HepG2 (cell line): ENCODE results near the gene RNU5B-1. TPM values are rescaled to one million over a fixed set of nuclear protein-coding genes. Genes with fewer than 3 reads are reported as not detected.
A peak's percentile ranks its signal among the peaks of the same experiment; 100 is the strongest.

Experiments
- FIP1L1 ChIP-seq: fragments of 200-400 bp; formaldehyde crosslinking; IDR thresholded peaks from 2 replicates; pipeline ENCODE4 v1.6.1; 2018; ENCODE audit warnings: low read depth, mild to moderate bottlenecking, low read length, moderate library complexity, borderline replicate concordance; ENCODE audit not compliant: insufficient read depth
- FOXA3 ChIP-seq: IDR thresholded peaks from 2 replicates; pipeline ENCODE4 v1.6.1; 2016; ENCODE audit warnings: missing genetic modification reagents, missing compliant biosample characterization
- HMGXB3 ChIP-seq: sonication (generic); formaldehyde crosslinking; IDR thresholded peaks from 2 replicates; pipeline ENCODE4 v1.4.0; 2020; ENCODE audit warnings: missing genetic modification reagents, borderline replicate concordance
- HNRNPK ChIP-seq: fragments of 200-400 bp; formaldehyde crosslinking; IDR thresholded peaks from 2 replicates; pipeline ENCODE4 v1.6.1; 2018; ENCODE audit warnings: low read length, low read depth, moderate library complexity, mild to moderate bottlenecking; ENCODE audit not compliant: poor library complexity, severe bottlenecking
- HOMEZ ChIP-seq: IDR thresholded peaks from 2 replicates; pipeline ENCODE4 v1.6.1; 2016; ENCODE audit warnings: low read depth
- ZC3H13 ChIP-seq: sonication (generic); formaldehyde crosslinking; IDR thresholded peaks from 2 replicates; pipeline ENCODE4 v1.8.1; 2023; ENCODE audit warnings: mild to moderate bottlenecking, missing genetic modification reagents, moderate library complexity
- ZNF20 ChIP-seq: sonication (generic); formaldehyde crosslinking; IDR thresholded peaks from 2 replicates; pipeline ENCODE4 v1.4.0; 2020; ENCODE audit warnings: mild to moderate bottlenecking, moderate library complexity, missing genetic modification reagents
- ZNF281 ChIP-seq: sonication (generic); formaldehyde crosslinking; IDR thresholded peaks from 2 replicates; pipeline ENCODE4 v1.4.0; 2020; ENCODE audit warnings: missing genetic modification reagents, borderline replicate concordance
- ZNF710 ChIP-seq: sonication (generic); formaldehyde crosslinking; IDR thresholded peaks from 2 replicates; pipeline ENCODE4 v1.5.0; 2020; ENCODE audit warnings: mild to moderate bottlenecking, missing genetic modification reagents, borderline replicate concordance
- ZNF800 ChIP-seq: sonication (generic); formaldehyde crosslinking; IDR thresholded peaks from 2 replicates; pipeline ENCODE4 v1.4.0; 2020; ENCODE audit warnings: missing genetic modification reagents
- ZNF878 ChIP-seq: sonication (generic); formaldehyde crosslinking; IDR thresholded peaks from 2 replicates; pipeline ENCODE4 v1.8.1; 2023; ENCODE audit warnings: mild to moderate bottlenecking, missing genetic modification reagents, moderate library complexity
- polyA plus RNA-seq, 8 experiments: library from polyadenylated mRNA; depleted of rRNA in 3 of 8; stranded (reverse) in 7 of 8; unstranded in 1 of 8; fragments of >200 nt; fragmentation: Illumina TruSeq in 4 of 8; extraction: Trizol in 4 of 8; gene quantifications; 2 replicates each; pipeline versions ENCODE4 v1.2.1 to v1.2.3, GENCODE V29; 2011 to 2016; ENCODE audit warnings: low read depth in 4 of 8, missing spikeins in 1 of 8, mixed read lengths in 1 of 8; ENCODE audit not compliant: insufficient read depth in 1 of 8
- total RNA-seq, 5 experiments: library from RNA; depleted of rRNA; stranded (reverse); fragments of >200 nt; fragmentation: Illumina TruSeq; extraction: Trizol; gene quantifications; 2 replicates each; pipeline ENCODE4 v1.2.3, GENCODE V29; 2016; ENCODE audit warnings: low read depth in 1 of 5

Gene RNU5B-1
- total and polyA plus RNA-seq, 2 of the 13 experiments (the other 11 are each of a cell fraction or from before 2014, with no cell fraction given): 1,646 TPM; not detected in 1

GRCh38 chr15:65304381-65305149 lies at the start of gene RNU5B-1 (continued):
- TF ChIP-seq ZNF710 (CRISPR knock-in tag) (no peak), HMGXB3 (peak; percentile 74; the same call in 1 of the 2 replicates), FIP1L1 (no peak), ZNF878 (CRISPR knock-in tag) (peak; percentile 72), ZNF20 (peak; percentile 84; the same call in 1 of the 2 replicates), ZNF800 (CRISPR knock-in tag) (peak; percentile 79; the same call in 1 of the 2 replicates), HOMEZ (CRISPR knock-in tag) (peak; percentile 61; the same call in 1 of the 2 replicates), FOXA3 (CRISPR knock-in tag) (peak; percentile 78), ZNF281 (peak; percentile 11; the same call in 1 of the 2 replicates), ZC3H13 (CRISPR knock-in tag) (peak; percentile 36; the same call in 1 of the 2 replicates), HNRNPK (no peak)
